ENCODE data around the gene CISTR. TPM values are rescaled to one million over a fixed set of nuclear protein-coding genes. Genes with fewer than 3 reads are reported as not detected.
"Not testable (repeated sequence)": the region's sequence is repeated elsewhere in the genome, so short reads cannot be mapped to it uniquely, and the experiment has no call there.

Gene CISTR
- total RNA-seq, 1 experiment from 2014 or later: not detected

DNA sequence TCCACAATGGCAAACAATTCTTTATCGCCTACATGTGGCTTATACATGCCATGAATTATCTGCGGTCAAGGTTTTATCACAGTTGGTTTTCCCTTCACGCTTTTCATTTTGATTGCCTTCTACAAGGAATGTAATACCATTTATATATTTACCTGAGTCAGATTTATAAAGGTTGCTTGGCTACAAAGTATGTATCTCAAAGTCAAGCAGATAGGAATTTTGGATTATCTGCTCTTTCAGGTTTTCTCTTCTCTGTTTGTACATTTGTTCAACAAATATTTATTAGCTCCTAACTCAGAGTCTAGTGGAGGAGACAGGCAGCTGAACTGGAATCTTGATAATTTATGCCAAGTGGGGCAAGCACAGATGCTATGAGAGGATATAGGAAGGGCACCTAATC is 28.5 kb upstream of the CISTR start:
- H4K91ac ChIP-seq (ENCODE audit: insufficient read length, low read depth, low read length): no peak overlapping the region
- DNase-seq: no peak
- Mint-ChIP-seq H3K27me3 (ENCODE audit: low read depth) (peaks cover 70% of the 10 kb centered on the region), H3K36me3 (ENCODE audit: insufficient read depth in 1 of 3, low read depth in 3 of 3) (no peaks in the 10 kb centered on the region), H3K9me3 (no peaks in the 10 kb centered on the region), H3K4me3 (no peak overlapping the region), H3K27ac (no peak overlapping the region), H3K4me1 (peaks cover 4 to 10% of the 10 kb centered on the region in 2 experiments)
- H3K9ac ChIP-seq (ENCODE audit: extremely low read depth, insufficient read length, low read length): no peak overlapping the region
- no peak overlapping the region for H3K27ac ChIP-seq (ENCODE audit: insufficient read length, low read depth, low read length)
- no peaks in the 10 kb centered on the region for H3K79me2 ChIP-seq (ENCODE audit: insufficient read depth, low read length)
- no peak overlapping the region for H2AFZ ChIP-seq (ENCODE audit: low read length)
- no peak overlapping the region for H3K14ac ChIP-seq (ENCODE audit: insufficient read depth, low read length)
- H4K20me1 ChIP-seq (ENCODE audit: control insufficient read depth, insufficient read depth, insufficient read length): no peaks in the 10 kb centered on the region
- H2BK5ac ChIP-seq (ENCODE audit: insufficient read length, low read length): no peak overlapping the region
- no peak overlapping the region for H4K5ac ChIP-seq (ENCODE audit: insufficient read length, low read depth, low read length)
- H3K18ac ChIP-seq (ENCODE audit: insufficient read length, low read depth, low read length): no peak overlapping the region
- no peak overlapping the region for H2BK12ac ChIP-seq (ENCODE audit: insufficient read length, low read depth, low read length)
- H2BK120ac ChIP-seq (ENCODE audit: low read depth, low read length, poor library complexity, severe bottlenecking): no peak overlapping the region
- no CpG with 5 or more reads among the region's 3 CpGs for WGBS (ENCODE audit: extremely low coverage, insufficient read length, low lambda C conversion rate)
- no peaks in the 10 kb centered on the region for H3K9me3 ChIP-seq (ENCODE audit: control insufficient read depth, low read depth, low read length)
- H3T11ph ChIP-seq (ENCODE audit: low read length): no peak overlapping the region
- H3K4me2 ChIP-seq (ENCODE audit: insufficient read depth, insufficient read length, low read length): no peak overlapping the region
- no peak overlapping the region for H4K8ac ChIP-seq (replicated peaks; ENCODE audit: insufficient read length, low read depth, low read length)
- H3K27me3 ChIP-seq (ENCODE audit: insufficient read depth, low read length): no peaks in the 10 kb centered on the region
- H3K56ac ChIP-seq (ENCODE audit: insufficient read length, low read depth, low read length): no peak overlapping the region
- no peaks in the 10 kb centered on the region for H3K79me1 ChIP-seq (ENCODE audit: insufficient read depth, low read depth, low read length, poor library complexity, severe bottlenecking)
- H3K4me1 ChIP-seq (ENCODE audit: insufficient read depth, low read length): no peaks in the 10 kb centered on the region
- no peak overlapping the region for H3K23ac ChIP-seq (ENCODE audit: insufficient read length, low read depth, low read length)
- no peak overlapping the region for H2AK5ac ChIP-seq (ENCODE audit: insufficient read length, low read length)
- H2BK20ac ChIP-seq (ENCODE audit: low read depth, low read length, poor library complexity, severe bottlenecking): no peak overlapping the region
- H2BK15ac ChIP-seq (ENCODE audit: low read depth, low read length): no peak overlapping the region
- H3K4ac ChIP-seq (ENCODE audit: low read depth, low read length): no peak overlapping the region
- H3K23me2 ChIP-seq (ENCODE audit: insufficient read length, low read depth, low read length, poor library complexity, severe bottlenecking): no peaks in the 10 kb centered on the region
- TF ChIP-seq, protein P1, sequence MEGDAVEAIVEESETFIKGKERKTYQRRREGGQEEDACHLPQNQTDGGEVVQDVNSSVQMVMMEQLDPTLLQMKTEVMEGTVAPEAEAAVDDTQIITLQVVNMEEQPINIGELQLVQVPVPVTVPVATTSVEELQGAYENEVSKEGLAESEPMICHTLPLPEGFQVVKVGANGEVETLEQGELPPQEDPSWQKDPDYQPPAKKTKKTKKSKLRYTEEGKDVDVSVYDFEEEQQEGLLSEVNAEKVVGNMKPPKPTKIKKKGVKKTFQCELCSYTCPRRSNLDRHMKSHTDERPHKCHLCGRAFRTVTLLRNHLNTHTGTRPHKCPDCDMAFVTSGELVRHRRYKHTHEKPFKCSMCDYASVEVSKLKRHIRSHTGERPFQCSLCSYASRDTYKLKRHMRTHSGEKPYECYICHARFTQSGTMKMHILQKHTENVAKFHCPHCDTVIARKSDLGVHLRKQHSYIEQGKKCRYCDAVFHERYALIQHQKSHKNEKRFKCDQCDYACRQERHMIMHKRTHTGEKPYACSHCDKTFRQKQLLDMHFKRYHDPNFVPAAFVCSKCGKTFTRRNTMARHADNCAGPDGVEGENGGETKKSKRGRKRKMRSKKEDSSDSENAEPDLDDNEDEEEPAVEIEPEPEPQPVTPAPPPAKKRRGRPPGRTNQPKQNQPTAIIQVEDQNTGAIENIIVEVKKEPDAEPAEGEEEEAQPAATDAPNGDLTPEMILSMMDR (conservative IDR thresholded peaks at IDR 0.05): no peak

DNA sequence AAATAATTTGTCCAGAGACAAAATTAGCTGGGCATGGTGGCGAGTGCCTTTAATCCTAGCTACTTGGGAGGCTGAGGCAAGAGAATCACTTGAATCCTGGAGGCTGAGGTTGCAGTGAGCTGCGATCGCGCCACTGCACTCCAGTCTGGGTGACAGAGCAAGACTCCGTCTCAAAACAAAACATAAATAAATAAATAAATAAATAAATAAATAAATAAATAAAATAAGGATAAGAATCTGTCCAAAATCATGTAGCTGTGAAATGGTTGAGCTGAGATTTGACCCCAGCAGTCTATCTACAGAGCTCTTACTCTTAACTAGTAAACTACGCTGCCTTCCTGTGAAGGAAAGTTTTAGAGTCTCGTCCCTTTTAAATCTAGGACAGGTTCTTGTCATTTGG is 27.9 kb upstream of the CISTR start:
- H3K9me3 ChIP-seq (ENCODE audit: control insufficient read depth, low read depth, low read length); H3K79me1 ChIP-seq (ENCODE audit: insufficient read depth, low read depth, low read length, poor library complexity, severe bottlenecking); H2BK15ac ChIP-seq (ENCODE audit: low read depth, low read length); H3K27me3 ChIP-seq (ENCODE audit: insufficient read depth, low read length); H4K8ac ChIP-seq (replicated peaks; ENCODE audit: insufficient read length, low read depth, low read length); H3K27ac Mint-ChIP-seq; H4K5ac ChIP-seq (ENCODE audit: insufficient read length, low read depth, low read length); H2BK12ac ChIP-seq (ENCODE audit: insufficient read length, low read depth, low read length); H4K91ac ChIP-seq (ENCODE audit: insufficient read length, low read depth, low read length); H2AFZ ChIP-seq (ENCODE audit: low read length); H3K36me3 Mint-ChIP-seq (ENCODE audit: insufficient read depth in 1 of 3, low read depth in 3 of 3); H3K56ac ChIP-seq (ENCODE audit: insufficient read length, low read depth, low read length); H3K4me2 ChIP-seq (ENCODE audit: insufficient read depth, insufficient read length, low read length); H3K14ac ChIP-seq (ENCODE audit: insufficient read depth, low read length); H3K23me2 ChIP-seq (ENCODE audit: insufficient read length, low read depth, low read length, poor library complexity, severe bottlenecking); H3T11ph ChIP-seq (ENCODE audit: low read length); H3K23ac ChIP-seq (ENCODE audit: insufficient read length, low read depth, low read length); H3K4me3 Mint-ChIP-seq; H3K4ac ChIP-seq (ENCODE audit: low read depth, low read length); H2BK120ac ChIP-seq (ENCODE audit: low read depth, low read length, poor library complexity, severe bottlenecking); H4K20me1 ChIP-seq (ENCODE audit: control insufficient read depth, insufficient read depth, insufficient read length); H3K9ac ChIP-seq (ENCODE audit: extremely low read depth, insufficient read length, low read length); H3K27ac ChIP-seq (ENCODE audit: insufficient read length, low read depth, low read length); H3K79me2 ChIP-seq (ENCODE audit: insufficient read depth, low read length); H3K18ac ChIP-seq (ENCODE audit: insufficient read length, low read depth, low read length); H2AK5ac ChIP-seq (ENCODE audit: insufficient read length, low read length); H3K4me1 ChIP-seq (ENCODE audit: insufficient read depth, low read length); H2BK20ac ChIP-seq (ENCODE audit: low read depth, low read length, poor library complexity, severe bottlenecking); H2BK5ac ChIP-seq (ENCODE audit: insufficient read length, low read length); H3K9me3 Mint-ChIP-seq; DNase-seq: not testable (repeated sequence)
- WGBS (ENCODE audit: extremely low coverage, insufficient read length, low lambda C conversion rate): no CpG with 5 or more reads among the region's 7 CpGs
- Mint-ChIP-seq H3K27me3 (ENCODE audit: low read depth) (peaks cover 68% of the 10 kb centered on the region), H3K4me1 (peaks cover 4 to 10% of the 10 kb centered on the region in 2 experiments)
